Epithelial cell of proximal tubule (primary cell): ENCODE results near the gene AMIGO3. TPM values are rescaled to one million over a fixed set of nuclear protein-coding genes. Genes with fewer than 3 reads are reported as not detected.
A peak's percentile ranks its signal among the peaks of the same experiment; 100 is the strongest.
"Not testable (repeated sequence)": the region's sequence is repeated elsewhere in the genome, so short reads cannot be mapped to it uniquely, and the experiment has no call there.

Experiments used
- DNase-seq: peaks from one replicate; pipeline ENCODE4 v3.0.0-alpha.2; 2011; ENCODE audit warnings: low read depth
- H3K4me3 ChIP-seq: 2 replicates; pipeline ENCODE4 v1.5.1; 2011; ENCODE audit warnings: low read depth, mild to moderate bottlenecking, low read length
- total RNA-seq: library from RNA; depleted of rRNA; stranded (reverse); fragments of >200 nt; gene quantifications from 2 replicates; pipeline ENCODE4 v1.2.3, GENCODE V29; 2015
- TF ChIP-seq, protein P1 (sequence below): conservative IDR thresholded peaks from 2 replicates; pipeline ENCODE4 v1.5.1; 2012; ENCODE audit warnings: low read depth, mild to moderate bottlenecking, low read length

AMIGO3 gene
- total RNA-seq, 1 donor from 2014 or later: 0.86 TPM

GRCh38 chr3:49751501-49751900 lies 32.0 kb upstream of the AMIGO3 start:
- TF ChIP-seq, protein P1, sequence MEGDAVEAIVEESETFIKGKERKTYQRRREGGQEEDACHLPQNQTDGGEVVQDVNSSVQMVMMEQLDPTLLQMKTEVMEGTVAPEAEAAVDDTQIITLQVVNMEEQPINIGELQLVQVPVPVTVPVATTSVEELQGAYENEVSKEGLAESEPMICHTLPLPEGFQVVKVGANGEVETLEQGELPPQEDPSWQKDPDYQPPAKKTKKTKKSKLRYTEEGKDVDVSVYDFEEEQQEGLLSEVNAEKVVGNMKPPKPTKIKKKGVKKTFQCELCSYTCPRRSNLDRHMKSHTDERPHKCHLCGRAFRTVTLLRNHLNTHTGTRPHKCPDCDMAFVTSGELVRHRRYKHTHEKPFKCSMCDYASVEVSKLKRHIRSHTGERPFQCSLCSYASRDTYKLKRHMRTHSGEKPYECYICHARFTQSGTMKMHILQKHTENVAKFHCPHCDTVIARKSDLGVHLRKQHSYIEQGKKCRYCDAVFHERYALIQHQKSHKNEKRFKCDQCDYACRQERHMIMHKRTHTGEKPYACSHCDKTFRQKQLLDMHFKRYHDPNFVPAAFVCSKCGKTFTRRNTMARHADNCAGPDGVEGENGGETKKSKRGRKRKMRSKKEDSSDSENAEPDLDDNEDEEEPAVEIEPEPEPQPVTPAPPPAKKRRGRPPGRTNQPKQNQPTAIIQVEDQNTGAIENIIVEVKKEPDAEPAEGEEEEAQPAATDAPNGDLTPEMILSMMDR: no peak
- no peak overlapping the region for H3K4me3 ChIP-seq
- no peak for DNase-seq

DNA sequence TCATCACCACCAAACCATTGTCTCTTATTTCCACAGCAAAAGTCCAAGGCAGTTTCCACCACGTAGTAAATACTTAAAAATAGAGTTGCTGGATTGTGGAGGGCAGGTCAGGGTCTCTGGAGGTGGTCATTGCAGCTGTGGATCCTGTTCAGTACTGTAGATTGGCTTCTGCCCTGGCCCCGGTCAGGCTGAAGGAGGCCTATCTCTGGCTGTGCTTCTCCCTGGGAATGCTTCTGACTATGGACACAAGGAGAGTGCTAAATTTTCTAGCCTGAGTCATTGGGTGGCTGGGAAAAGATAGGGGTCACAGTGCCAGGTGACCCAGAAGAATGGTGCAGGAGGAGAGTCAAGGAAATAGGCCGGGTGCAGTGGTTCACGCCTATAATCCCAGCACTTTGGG lies 30.6 kb upstream of the AMIGO3 start:
- no peak for DNase-seq
- TF ChIP-seq, protein P1: no peak

GRCh38 chr3:49748874-49749273 lies 29.4 kb upstream of the AMIGO3 start:
- H3K4me3 ChIP-seq, DNase-seq: not testable (repeated sequence)

More for the DNA sequence above, 30.6 kb upstream of the AMIGO3 start:
- H3K4me3 ChIP-seq: no peak overlapping the region

DNA sequence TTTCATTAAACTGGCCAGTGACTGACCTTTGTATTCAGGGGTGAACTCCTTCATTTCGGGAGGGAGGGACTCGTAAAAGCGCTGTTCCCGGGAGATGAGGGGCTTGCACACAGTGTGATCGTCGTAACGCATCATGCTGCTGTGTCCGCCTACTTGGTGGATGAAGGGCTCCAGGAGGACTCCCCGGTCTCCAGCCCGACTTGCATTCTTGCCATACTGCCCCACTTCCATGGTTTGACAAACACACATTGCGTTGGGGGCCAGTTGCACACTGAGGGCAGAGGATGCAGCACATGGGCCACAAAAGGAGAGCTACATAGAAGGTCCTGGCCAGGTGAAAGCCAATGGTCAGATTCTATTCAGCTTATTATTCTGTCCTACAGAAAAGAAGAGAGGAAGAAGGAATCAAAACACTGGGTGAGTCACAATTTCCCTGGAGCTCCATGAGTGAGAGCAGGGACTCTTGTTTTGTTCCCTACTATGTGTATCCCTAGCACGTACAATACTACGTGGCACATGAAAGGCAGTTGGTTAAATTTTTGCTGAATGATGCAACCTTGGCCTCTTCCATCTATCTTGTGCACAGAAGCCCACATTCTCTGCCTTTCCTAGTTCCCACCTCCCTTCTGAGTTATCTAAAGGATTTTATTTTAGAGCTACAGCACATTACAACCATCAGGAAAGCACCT lies 28.5 kb upstream of the AMIGO3 start:
- no peak overlapping the region for H3K4me3 ChIP-seq
- TF ChIP-seq, protein P1: no peak
- peak; percentile 85 for DNase-seq

- TF ChIP-seq, protein P1: no peak
- no peak overlapping the region for H3K4me3 ChIP-seq
- DNase-seq: no peak
These were observed 26.5 kb upstream of the AMIGO3 start for GRCh38 chr3:49745986-49746385.

- H3K4me3 ChIP-seq: no peak overlapping the region
- no peak for DNase-seq
- TF ChIP-seq, protein P1: no peak
These were observed 20.9 kb upstream of the AMIGO3 start for GRCh38 chr3:49740427-49740826.

DNA sequence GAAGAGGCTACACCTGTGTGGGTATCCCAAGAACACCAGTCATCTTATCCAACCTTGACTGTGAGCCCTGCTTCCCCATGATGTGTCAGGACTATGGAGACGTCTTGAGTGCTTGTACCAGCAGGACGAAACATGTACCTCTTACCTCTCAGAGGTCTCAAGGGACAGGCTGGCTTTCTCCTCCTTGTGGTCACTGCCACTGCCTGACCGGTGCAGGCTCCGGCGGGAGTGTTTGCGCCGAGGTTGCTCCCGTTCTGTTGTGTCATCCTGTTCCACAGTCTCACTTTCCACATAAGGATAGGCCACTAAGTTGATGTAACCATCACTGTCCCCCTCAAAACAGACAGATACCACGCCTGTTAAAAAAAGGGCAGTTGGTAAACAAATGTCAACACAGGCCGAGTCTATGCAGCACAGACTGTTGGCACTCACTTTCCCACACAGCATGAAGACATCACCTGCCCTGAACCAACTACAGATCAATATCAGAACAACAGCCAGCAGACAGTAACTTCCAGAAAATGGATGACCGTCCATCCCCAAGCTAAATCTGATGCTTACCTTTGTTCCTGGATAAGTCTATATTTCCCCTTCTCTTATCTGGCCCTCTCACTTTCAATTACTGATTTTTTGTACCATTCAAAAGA lies 18.7 kb upstream of the AMIGO3 start:
- TF ChIP-seq, protein P1: no peak
- no peak for DNase-seq
- H3K4me3 ChIP-seq: no peak overlapping the region
